Stimulated activated CD4-positive, alpha-beta T cell treated with anti-CD3 and anti-CD28 coated beads, Interleukin-1b, Interleukin-23, amount 100 ng/mL, for 48 hours (primary cell): ENCODE data around the gene RHOV.

Source experiments
- DNase-seq: peaks from one replicate; pipeline ENCODE4 v3.0.0-alpha.2; 2020

The RHOV gene

GRCh38 chr15:40873694-40874561, at the start of gene RHOV:
Gene RHOV, minus strand, starts transcription at chr15:40874234. Its CDS starts 95 bp downstream, at chr15:40874139.
- peak; percentile 49 for DNase-seq

- DNase-seq, result no peak
These were observed 49.5 kb upstream of the RHOV start for GRCh38 chr15:40923551-40923950.

GRCh38 chr15:40922608-40923005, 48.6 kb upstream of the RHOV start:
- DNase-seq, result no peak

- no peak for DNase-seq
These were observed 48.0 kb upstream of the RHOV start for GRCh38 chr15:40921949-40922607.

GRCh38 chr15:40918799-40919392, 44.9 kb upstream of the RHOV start:
- no peak for DNase-seq

GRCh38 chr15:40918146-40918798, 44.2 kb upstream of the RHOV start:
- no peak for DNase-seq

- DNase-seq, result no peak
These were observed 43.6 kb upstream of the RHOV start for GRCh38 chr15:40917585-40917984.

- no peak for DNase-seq
These were observed 41.6 kb upstream of the RHOV start for GRCh38 chr15:40915679-40916078.

- no peak for DNase-seq
These were observed 41.2 kb upstream of the RHOV start for GRCh38 chr15:40915116-40915661.

- no peak for DNase-seq
These were observed 40.5 kb upstream of the RHOV start for GRCh38 chr15:40914486-40914885.

GRCh38 chr15:40914013-40914412, 40.0 kb upstream of the RHOV start:
- DNase-seq, result no peak

- DNase-seq, result no peak
These were observed 38.4 kb upstream of the RHOV start for GRCh38 chr15:40912478-40912877.

- DNase-seq, result no peak
These were observed 37.7 kb upstream of the RHOV start for GRCh38 chr15:40911693-40912092.

GRCh38 chr15:40911141-40911540, 37.1 kb upstream of the RHOV start:
- DNase-seq, result no peak

- no peak for DNase-seq
These were observed 35.9 kb upstream of the RHOV start for GRCh38 chr15:40909662-40910630.

GRCh38 chr15:40908095-40908494, 34.1 kb upstream of the RHOV start:
- DNase-seq, result no peak

GRCh38 chr15:40906991-40907802, 33.2 kb upstream of the RHOV start:
- peak; percentile 63 for DNase-seq

GRCh38 chr15:40906091-40906990, 32.3 kb upstream of the RHOV start:
- peak; percentile 81 for DNase-seq

- DNase-seq, result no peak
These were observed 30.6 kb upstream of the RHOV start for GRCh38 chr15:40904552-40905201.
